Stimulated activated CD8-positive, alpha-beta memory T cell treated with anti-CD3 and anti-CD28 coated beads, Interleukin-12 subunit alpha, Interleukin-12 subunit beta, amount 100 ng/mL, for 1 hour (primary cell): Measurements from ENCODE around the gene CHMP1A.
"Not testable (repeated sequence)": the region's sequence is repeated elsewhere in the genome, so short reads cannot be mapped to it uniquely, and the experiment has no call there.

Source experiments
- DNase-seq: peaks from one replicate; pipeline ENCODE4 v3.0.0-alpha.2; 2020; ENCODE audit warnings: low read depth

Gene CHMP1A

GRCh38 chr16:89657442-89658220, at the start of gene CHMP1A, which contains the start of gene SPATA33:
CHMP1A (minus strand) TSS chr16:89657708; CDS start chr16:89657588, 120 bp downstream.
SPATA33 (plus strand) TSS chr16:89657836; CDS start chr16:89657912, 76 bp downstream.
- DNase-seq = peak; percentile 85

DNA sequence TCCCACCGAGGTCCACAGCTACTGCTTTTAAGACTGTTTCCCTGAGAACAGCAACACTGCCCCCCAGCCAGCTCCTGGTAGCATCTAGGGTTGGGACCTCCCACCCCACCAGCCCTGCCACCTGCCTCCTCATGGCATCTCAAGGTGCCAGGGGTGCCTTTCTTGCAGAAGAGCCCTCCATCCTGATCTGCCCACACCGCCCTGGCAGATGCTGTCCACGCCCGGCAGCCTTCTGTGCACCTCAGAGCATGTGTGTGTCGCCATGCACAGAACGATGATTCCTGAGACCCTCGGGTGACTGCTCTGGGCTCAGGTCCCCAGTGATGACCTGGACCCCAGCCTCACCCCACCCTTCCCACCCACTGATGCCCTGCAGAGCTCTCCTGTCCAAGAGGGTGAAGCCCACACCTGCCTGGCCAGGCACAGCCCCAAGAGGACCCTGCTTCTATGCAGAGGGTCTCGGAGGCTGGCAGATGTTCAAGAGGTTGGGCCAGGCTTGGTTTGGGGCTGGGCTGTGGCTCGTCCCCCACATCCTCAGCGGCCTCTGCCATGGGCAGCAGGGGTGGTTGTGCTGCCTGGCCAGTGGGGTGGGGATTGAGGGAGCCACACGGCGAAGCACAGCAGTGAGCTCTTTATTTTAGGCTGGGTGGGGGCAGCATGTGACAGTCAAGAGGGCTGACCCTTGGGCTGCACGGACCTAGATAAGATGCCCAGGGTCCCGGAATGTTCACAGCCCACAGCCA, 49.2 kb upstream of the CHMP1A start:
- no peak for DNase-seq

DNA sequence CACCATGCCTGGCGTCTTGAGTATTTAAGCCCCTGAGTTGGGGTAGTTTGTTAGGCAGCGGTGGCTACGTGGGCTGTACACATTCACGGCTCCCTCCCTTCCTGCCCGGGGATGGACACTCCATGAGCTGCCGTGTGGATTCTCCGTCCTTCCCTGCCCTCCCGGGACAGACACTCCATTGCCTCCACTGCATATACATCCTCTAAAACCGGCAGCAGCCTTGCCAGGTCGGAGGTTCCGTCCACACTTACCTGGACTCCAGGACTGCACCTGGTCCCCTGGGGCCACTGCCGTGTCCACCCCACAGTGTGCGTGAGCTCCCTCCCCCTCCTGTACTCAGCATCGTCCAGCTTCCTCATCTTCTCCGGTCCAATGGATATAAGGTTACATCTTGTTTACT, 47.5 kb upstream of the CHMP1A start:
- no peak for DNase-seq

DNA sequence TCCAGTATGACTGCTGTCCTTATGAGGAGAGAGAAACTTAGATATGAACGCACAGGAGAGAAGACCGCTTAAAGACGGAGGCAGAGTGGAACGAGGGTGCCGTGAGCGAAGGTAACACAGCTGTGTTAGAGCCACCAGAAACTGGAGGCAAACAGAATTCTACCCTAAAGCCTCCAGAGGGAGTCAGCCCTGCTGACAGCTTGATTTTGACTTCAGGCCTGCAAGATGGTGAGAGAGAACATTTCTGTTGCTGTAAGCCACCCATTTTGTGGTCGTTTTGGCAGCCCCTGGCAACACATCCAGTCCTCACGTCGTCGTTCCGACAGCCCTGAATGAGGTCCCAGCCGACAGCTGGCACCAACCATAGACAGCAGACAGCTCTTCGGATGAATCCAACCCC, 46.8 kb upstream of the CHMP1A start:
- no peak for DNase-seq

GRCh38 chr16:89701425-89702406, 44.2 kb upstream of the CHMP1A start, which contains the start of gene SPATA2L:
SPATA2L (minus strand) TSS chr16:89701705; CDS start chr16:89701232, 473 bp downstream.
- DNase-seq = peak; percentile 95

- no peak for DNase-seq
Measured at GRCh38 chr16:89700649-89701424, 43.3 kb upstream of the CHMP1A start.

- peak; percentile 97 for DNase-seq
Measured at GRCh38 chr16:89700100-89700648, 42.7 kb upstream of the CHMP1A start.

DNA sequence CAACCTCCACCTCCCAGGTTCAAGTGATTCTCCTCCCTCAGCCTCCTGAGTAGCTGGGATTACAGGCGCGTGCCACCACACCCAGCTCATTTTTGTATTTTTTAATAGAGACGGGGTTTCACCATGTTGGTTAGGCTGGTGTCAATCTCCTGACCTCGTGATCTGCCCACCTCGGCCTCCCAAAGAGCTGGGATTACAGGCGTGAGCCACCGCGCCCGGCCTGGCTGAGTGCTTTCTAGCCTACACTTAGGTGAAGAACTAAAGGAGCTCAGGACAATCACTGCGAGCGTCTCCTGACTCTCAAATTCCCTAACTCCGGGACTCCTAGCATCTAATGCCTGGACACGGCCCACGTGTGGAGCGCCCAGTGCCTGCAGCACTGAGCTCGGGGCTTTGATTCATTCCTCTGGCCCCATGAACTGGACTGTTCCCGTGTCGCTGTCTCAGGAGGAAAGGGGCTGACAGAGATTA, 42.2 kb upstream of the CHMP1A start:
- DNase-seq = not testable (repeated sequence)

GRCh38 chr16:89698717-89699116, 41.2 kb upstream of the CHMP1A start:
- DNase-seq = not testable (repeated sequence)

- no peak for DNase-seq
Measured at GRCh38 chr16:89697616-89698331, 40.3 kb upstream of the CHMP1A start.

DNA sequence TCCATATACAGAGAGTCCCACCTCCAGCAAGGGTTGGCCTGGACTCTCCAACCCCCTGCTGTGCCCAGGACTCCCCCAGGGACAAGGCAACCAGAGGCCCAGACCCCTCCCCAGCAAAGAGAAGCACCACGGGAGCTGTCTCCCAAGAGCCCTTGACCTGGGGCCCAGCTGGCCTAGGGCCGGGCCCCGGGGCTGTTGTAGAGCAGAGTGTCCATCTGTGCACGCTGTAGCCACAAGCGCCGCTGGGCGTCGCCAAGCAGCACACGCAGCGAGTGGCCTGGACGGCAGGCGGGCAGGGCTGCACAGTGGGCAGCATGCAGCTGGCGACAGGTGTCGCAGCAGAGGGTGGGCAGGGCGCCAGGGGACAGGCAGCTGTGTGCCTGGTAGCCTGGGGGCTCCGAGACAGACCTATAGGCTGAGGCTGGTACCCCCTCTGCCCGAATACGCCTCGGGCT, 39.7 kb upstream of the CHMP1A start:
- DNase-seq = no peak

DNA sequence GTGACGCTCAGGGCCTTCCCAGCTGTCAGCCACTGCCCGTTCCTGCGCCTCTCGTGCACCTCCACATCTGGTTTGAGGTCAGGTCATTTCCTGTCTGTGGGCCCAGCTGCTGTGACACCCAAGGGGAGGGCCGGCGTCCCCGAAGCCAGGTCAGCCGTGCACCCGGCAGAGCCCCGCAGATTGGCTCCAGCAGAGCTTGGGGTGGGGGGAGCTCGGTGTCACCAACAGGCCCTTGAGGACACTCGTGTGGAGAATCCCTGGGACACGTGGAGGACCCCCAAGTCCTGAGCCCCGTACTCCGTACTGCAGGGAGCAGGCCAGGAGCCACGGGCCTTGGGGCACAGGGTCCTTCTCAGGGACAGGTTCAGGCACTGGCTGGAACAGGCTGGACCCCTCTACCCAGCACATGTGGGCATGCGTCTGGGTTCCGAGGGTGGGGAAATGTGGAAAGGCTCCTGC, 39.2 kb upstream of the CHMP1A start:
- no peak for DNase-seq

GRCh38 chr16:89695875-89696669, 38.6 kb upstream of the CHMP1A start:
- DNase-seq = no peak

DNA sequence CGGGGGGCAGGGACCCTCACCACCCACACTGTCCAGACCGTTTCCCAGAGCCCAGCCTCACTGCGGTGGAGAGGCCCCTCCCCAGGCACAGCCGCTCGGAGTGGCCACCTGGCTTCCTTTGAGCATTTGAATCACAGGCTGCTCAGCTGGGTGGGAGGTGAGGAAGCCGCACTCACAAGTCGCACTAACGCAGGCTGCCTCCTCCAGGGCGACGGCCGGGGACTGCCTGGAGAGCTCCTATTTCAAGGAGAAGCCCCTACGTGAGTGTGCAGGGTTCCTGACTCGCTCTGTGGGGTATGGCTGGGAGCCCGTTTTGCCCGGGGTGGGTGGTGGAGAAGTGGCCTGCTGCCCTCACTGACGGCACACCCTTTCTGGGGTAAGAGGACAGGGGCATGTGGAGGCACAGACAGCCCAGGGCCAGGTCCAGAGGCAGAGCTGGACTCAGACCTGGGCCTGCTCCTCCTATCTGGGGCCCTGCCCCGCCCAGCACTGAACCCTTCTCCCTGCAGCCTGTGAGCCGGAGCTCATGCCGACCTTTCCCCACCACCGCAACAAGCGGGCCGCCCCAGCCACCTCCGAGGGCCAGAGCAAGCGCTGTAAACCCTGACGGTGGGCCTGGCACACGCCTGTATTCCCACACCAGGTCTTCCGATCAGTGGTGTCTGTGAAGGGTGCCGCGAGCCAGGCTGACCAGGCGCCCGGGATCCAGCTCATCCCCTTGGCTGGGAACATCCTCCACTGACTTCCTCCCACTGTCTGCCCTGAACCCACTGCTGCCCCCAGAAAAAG, 37.8 kb upstream of the CHMP1A start:
- no peak for DNase-seq

- DNase-seq = not testable (repeated sequence)
Measured at GRCh38 chr16:89694784-89695085, 37.2 kb upstream of the CHMP1A start.

DNA sequence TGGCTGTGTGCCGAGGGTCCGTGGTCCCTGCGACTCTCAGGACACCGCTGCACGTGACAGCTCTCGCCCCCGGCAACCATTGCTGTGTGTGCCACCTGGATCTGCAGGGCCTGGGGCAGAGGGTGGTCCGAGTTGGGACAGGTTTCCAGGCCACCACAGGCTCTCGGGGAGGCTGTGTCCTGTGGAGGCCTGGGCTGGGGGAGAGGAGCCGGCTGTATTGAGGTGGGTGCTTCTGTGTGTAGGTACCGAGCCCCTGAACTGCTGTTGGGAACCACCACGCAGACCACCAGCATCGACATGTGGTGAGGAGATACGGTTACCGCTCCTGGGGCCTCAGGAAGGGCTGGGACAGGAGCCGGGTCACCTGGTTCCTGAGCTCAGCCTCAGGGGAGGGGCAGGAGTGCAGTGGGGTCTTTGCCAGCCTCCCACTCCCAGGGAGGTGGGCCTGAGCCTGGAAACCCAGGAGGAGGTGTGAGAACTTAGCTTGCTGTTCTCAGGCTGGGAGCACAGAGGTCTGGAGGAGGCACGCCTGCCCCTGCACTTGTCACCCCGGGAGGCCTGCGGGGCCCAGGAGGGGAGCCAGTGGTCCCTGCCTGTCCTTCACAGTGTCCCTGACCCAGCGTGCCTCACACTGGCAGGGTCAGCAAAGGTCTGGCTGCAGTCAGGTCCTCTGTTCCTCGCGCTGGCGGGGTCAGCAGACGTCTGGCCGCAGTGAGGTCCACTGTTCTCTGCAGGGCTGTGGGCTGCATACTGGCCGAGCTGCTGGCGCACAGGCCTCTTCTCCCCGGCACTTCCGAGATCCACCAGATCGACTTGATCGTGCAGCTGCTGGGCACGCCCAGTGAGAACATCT, 36.6 kb upstream of the CHMP1A start:
- DNase-seq = no peak

DNA sequence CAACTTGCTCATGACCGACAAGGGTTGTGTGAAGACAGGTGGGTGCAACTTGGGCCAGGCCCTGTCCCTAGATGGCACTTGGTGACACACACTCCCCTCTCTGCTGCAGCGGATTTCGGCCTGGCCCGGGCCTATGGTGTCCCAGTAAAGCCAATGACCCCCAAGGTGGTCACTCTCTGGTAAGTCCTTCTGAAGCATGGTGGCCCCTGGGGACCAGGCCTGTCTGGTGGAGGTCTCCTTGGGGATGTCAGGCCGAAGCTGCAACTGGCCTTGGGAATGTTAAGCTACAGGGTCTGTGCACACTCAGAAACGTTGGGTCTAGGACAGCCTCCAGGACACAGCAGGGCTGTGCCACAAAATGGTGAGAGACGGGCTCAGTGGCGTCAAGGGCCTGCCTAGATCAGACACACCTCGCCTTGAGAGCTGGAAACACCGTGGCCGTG, 35.8 kb upstream of the CHMP1A start:
- no peak for DNase-seq
